GM23338 (cell line): ENCODE results near the gene LCP1. TPM values are rescaled to one million over a fixed set of nuclear protein-coding genes. Genes with fewer than 3 reads are reported as not detected.
A peak's percentile ranks its signal among the peaks of the same experiment; 100 is the strongest.

ENCODE experiments used
- ATAC-seq: fragments of 200-7000 bp; cut with Tn5 transposase; 3 replicates; pipeline ENCODE4 v1.9.1; 2020
- DNase-seq: peaks from one replicate; pipeline ENCODE4 v3.0.0-alpha.2; 2015; ENCODE audit warnings: low spot score
- H2AFZ ChIP-seq: fragments of 200-600 bp; sonication (generic); 2 replicates; pipeline ENCODE4 v1.8.0; 2016; ENCODE audit warnings: antibody characterized with exemption, mild to moderate bottlenecking, moderate library complexity
- H3F3A ChIP-seq: fragments of 200-600 bp; sonication (generic); replicated peaks from 2 replicates; pipeline ENCODE4 v1.8.0; 2017; ENCODE audit warnings: antibody characterized with exemption, mixed run types, low read depth
- H3K27ac ChIP-seq: fragments of 200-600 bp; sonication (generic); 2 replicates; pipeline ENCODE4 v1.6.1; 2016; ENCODE audit warnings: low read depth
- H3K27me3 ChIP-seq: fragments of 200-600 bp; sonication (generic); 2 replicates; pipeline ENCODE4 v1.8.0; 2016; ENCODE audit warnings: mild to moderate bottlenecking, mixed run types, moderate library complexity; ENCODE audit not compliant: insufficient read depth
- H3K36me3 ChIP-seq: fragments of 200-600 bp; sonication (generic); 2 replicates; pipeline ENCODE4 v1.8.0; 2016; ENCODE audit warnings: mild to moderate bottlenecking; ENCODE audit not compliant: insufficient read depth
- H3K4me1 ChIP-seq: fragments of 200-600 bp; sonication (generic); 2 replicates; pipeline ENCODE4 v1.8.0; 2016; ENCODE audit warnings: mild to moderate bottlenecking, moderate library complexity; ENCODE audit not compliant: insufficient read depth
- H3K4me2 ChIP-seq: fragments of 200-600 bp; sonication (generic); 2 replicates; pipeline ENCODE4 v1.7.1; 2017; ENCODE audit warnings: mixed run types
- H3K4me3 ChIP-seq: fragments of 200-600 bp; sonication (generic); 2 replicates; pipeline ENCODE4 v1.6.1; 2016; ENCODE audit warnings: mixed run types
- H3K79me2 ChIP-seq: fragments of 200-600 bp; sonication (generic); replicated peaks from 2 replicates; pipeline ENCODE4 v1.8.0; 2017; ENCODE audit warnings: mild to moderate bottlenecking; ENCODE audit not compliant: insufficient read depth
- H3K9me2 ChIP-seq: fragments of 200-600 bp; sonication (generic); 2 replicates; pipeline ENCODE4 v1.8.0; 2017; ENCODE audit not compliant: insufficient read depth
- H4K20me1 ChIP-seq: fragments of 200-600 bp; sonication (generic); replicated peaks from 2 replicates; pipeline ENCODE4 v1.8.0; 2017; ENCODE audit warnings: mild to moderate bottlenecking; ENCODE audit not compliant: insufficient read depth
- H3K27ac Mint-ChIP-seq: 2 replicates; pipeline ENCODE4 v1.8.0; 2020; ENCODE audit warnings: inconsistent platforms, mild to moderate bottlenecking, moderate library complexity, mixed read lengths
- H3K27me3 Mint-ChIP-seq: 3 replicates; pipeline ENCODE4 v1.8.0; 2022; ENCODE audit warnings: low read depth, mild to moderate bottlenecking, moderate library complexity, mixed read lengths, inconsistent platforms; ENCODE audit not compliant: insufficient read depth, poor library complexity
- H3K36me3 Mint-ChIP-seq: 3 replicates; pipeline ENCODE4 v1.8.0; 2021; ENCODE audit warnings: low read depth, mild to moderate bottlenecking, inconsistent platforms, moderate library complexity, mixed read lengths
- H3K4me1 Mint-ChIP-seq: 3 replicates; pipeline ENCODE4 v1.8.0; 2020; ENCODE audit warnings: mild to moderate bottlenecking, inconsistent platforms, mixed read lengths
- H3K4me3 Mint-ChIP-seq: 3 replicates; pipeline ENCODE4 v1.8.0; 2021; ENCODE audit warnings: moderate library complexity, mild to moderate bottlenecking, inconsistent platforms, mixed read lengths
- H3K9me3 Mint-ChIP-seq: 3 replicates; pipeline ENCODE4 v1.8.0; 2020; ENCODE audit warnings: moderate library complexity, mild to moderate bottlenecking, inconsistent platforms, mixed read lengths
- CREB1 ChIP-seq: fragments of 250-450 bp; sonication (Bioruptor Pico); IDR thresholded peaks from 2 replicates; pipeline ENCODE4 v1.5.0; 2020; ENCODE audit warnings: low read depth, mild to moderate bottlenecking, moderate library complexity
- CTCF ChIP-seq, 2 experiments: fragments of 200-600 bp in 1 of 2; sonication (generic) in 1 of 2; conservative IDR thresholded peaks; 2 replicates each; pipeline versions ENCODE4 v1.5.1 to v1.6.1; 2016 to 2017; ENCODE audit warnings: antibody characterized with exemption in 2 of 2, low read depth in 2 of 2, mild to moderate bottlenecking in 2 of 2, moderate library complexity in 1 of 2
- ETS1 ChIP-seq: IDR thresholded peaks from 2 replicates; pipeline ENCODE4 v1.6.1; 2016; ENCODE audit warnings: antibody characterized with exemption
- EZH2 ChIP-seq: fragments of 200-600 bp; sonication (generic); IDR thresholded peaks from one replicate; pipeline ENCODE4 v1.8.0; 2017; ENCODE audit warnings: antibody characterized with exemption, mild to moderate bottlenecking, low read depth; ENCODE audit not compliant: unreplicated experiment
- EZH2phosphoT487 ChIP-seq: fragments of 200-600 bp; sonication (generic); IDR thresholded peaks from one replicate; pipeline ENCODE4 v1.8.1; 2018; ENCODE audit warnings: antibody characterized with exemption; ENCODE audit not compliant: unreplicated experiment
- JUNB ChIP-seq: IDR thresholded peaks from one replicate; pipeline ENCODE4 v1.6.1; 2016; ENCODE audit warnings: antibody characterized with exemption; ENCODE audit not compliant: unreplicated experiment
- NANOG ChIP-seq: IDR thresholded peaks from 2 replicates; pipeline ENCODE4 v1.6.1; 2016; ENCODE audit warnings: antibody characterized with exemption, borderline replicate concordance
- REST ChIP-seq: IDR thresholded peaks from one replicate; pipeline ENCODE4 v1.6.1; 2018; ENCODE audit warnings: antibody characterized with exemption; ENCODE audit not compliant: unreplicated experiment
- ZNF462 ChIP-seq: fragments of 250-450 bp; sonication (Bioruptor Pico); IDR thresholded peaks from 2 replicates; pipeline ENCODE4 v1.5.0; 2020; ENCODE audit warnings: mild to moderate bottlenecking, moderate library complexity
- polyA plus RNA-seq: library from polyadenylated mRNA; unstranded; fragments of >200 nt; fragmentation: Nextera tagmentation; extraction: Ambion mirVana; gene quantifications from 2 replicates; pipeline ENCODE4 v1.2.1, GENCODE V29; 2016
- total RNA-seq: library from RNA; depleted of rRNA; stranded (reverse); fragments of >200 nt; shearing (Covaris generic); gene quantifications from 2 replicates; pipeline ENCODE4 v1.2.3, GENCODE V29; 2014

LCP1 gene
- total and polyA plus RNA-seq, 2 experiments from 2014 or later = 1.9 to 3.4 TPM

GRCh38 chr13:46173656-46174055 is 8.3 kb downstream of the LCP1 start:
- DNase-seq = no peak
- Mint-ChIP-seq H3K27me3 (peaks cover 4% of the 10 kb centered on the region), H3K27ac (no peak overlapping the region), H3K9me3 (no peaks in the 10 kb centered on the region), H3K36me3 (no peaks in the 10 kb centered on the region), H3K4me3 (no peak overlapping the region), H3K4me1 (peaks cover 16% of the 10 kb centered on the region)
- Histone ChIP-seq H3F3A (no peaks in the 10 kb centered on the region), H3K9me2 (no peaks in the 10 kb centered on the region), H3K4me1 (peaks cover 10% of the 10 kb centered on the region), H4K20me1 (no peaks in the 10 kb centered on the region), H2AFZ (no peak overlapping the region), H3K4me3 (no peak overlapping the region), H3K27ac (no peak overlapping the region), H3K36me3 (no peaks in the 10 kb centered on the region), H3K27me3 (no peaks in the 10 kb centered on the region), H3K79me2 (no peaks in the 10 kb centered on the region), H3K4me2 (no peak overlapping the region)
- ATAC-seq = no peak
- no peak for TF ChIP-seq EZH2phosphoT487

GRCh38 chr13:46172531-46172991 is 9.4 kb downstream of the LCP1 start:
- Mint-ChIP-seq H3K9me3 (no peaks in the 10 kb centered on the region), H3K27ac (no peak overlapping the region), H3K4me1 (peaks cover 16% of the 10 kb centered on the region), H3K36me3 (no peaks in the 10 kb centered on the region), H3K4me3 (no peak overlapping the region), H3K27me3 (peaks cover 4% of the 10 kb centered on the region)
- no peaks in the 10 kb centered on the region for H3K9me2 ChIP-seq
- H3K79me2 ChIP-seq = no peaks in the 10 kb centered on the region
- peaks cover 10% of the 10 kb centered on the region for H3K4me1 ChIP-seq
- no peak overlapping the region for H3K4me3 ChIP-seq
- DNase-seq = no peak
- H3K27ac ChIP-seq = no peak overlapping the region
- H3K36me3 ChIP-seq = no peaks in the 10 kb centered on the region
- ATAC-seq = no peak
- no peak overlapping the region for H3K4me2 ChIP-seq
- no peaks in the 10 kb centered on the region for H3F3A ChIP-seq
- H4K20me1 ChIP-seq = no peaks in the 10 kb centered on the region
- peak overlapping the region; percentile 1; the same call in 1 of the 2 replicates for H2AFZ ChIP-seq
- H3K27me3 ChIP-seq = no peaks in the 10 kb centered on the region
- no peak for TF ChIP-seq CTCF (conservative IDR thresholded peaks at IDR 0.05; ENCODE audit: low read depth in 2 of 2)
- TF ChIP-seq ETS1 = no peak
- TF ChIP-seq ZNF462 (CRISPR knock-in tag) = no peak
- TF ChIP-seq JUNB = no peak
- no peak for TF ChIP-seq EZH2phosphoT487
- no peak for TF ChIP-seq EZH2
- TF ChIP-seq REST = no peak
- TF ChIP-seq NANOG = no peak
- no peak for TF ChIP-seq CREB1 (CRISPR knock-in tag)
